H1 (cell line): ENCODE measurements around the gene TSPEAR. TPM values are rescaled to one million over a fixed set of nuclear protein-coding genes. Genes with fewer than 3 reads are reported as not detected.

Experiments
- GTF2F1 ChIP-seq: IDR thresholded peaks from 2 replicates; pipeline ENCODE4 v1.6.1; 2012; ENCODE audit warnings: low read depth, low read length, improper control_type of control experiment, borderline replicate concordance
- PHF8 ChIP-seq: fragments of 200-600 bp; sonication (generic); conservative IDR thresholded peaks from 2 replicates; pipeline ENCODE4 v1.7.1; 2012; ENCODE audit warnings: low read depth, mild to moderate bottlenecking, inconsistent platforms, low read length, moderate library complexity
- RNF2 ChIP-seq: fragments of 200-900, 300-1000 bp; sonication (generic); IDR thresholded peaks from 2 replicates; pipeline ENCODE4 v1.7.1; 2016; ENCODE audit warnings: borderline replicate concordance, low read depth, mild to moderate bottlenecking, antibody characterized with exemption, low read length; ENCODE audit not compliant: poor library complexity, severe bottlenecking; ENCODE audit errors: missing control alignments
- SP1 ChIP-seq: IDR thresholded peaks from 2 replicates; pipeline ENCODE4 v1.6.1; 2011; ENCODE audit warnings: low read depth, low read length
- SUZ12 ChIP-seq: fragments of 200-600 bp; sonication (generic); IDR thresholded peaks from 2 replicates; pipeline ENCODE4 v1.6.1; 2012; ENCODE audit warnings: mild to moderate bottlenecking, inconsistent platforms, low read length, moderate library complexity, mixed read lengths
- TCF12 ChIP-seq: IDR thresholded peaks from 2 replicates; pipeline ENCODE4 v1.6.1; 2011; ENCODE audit warnings: low read depth, mild to moderate bottlenecking, low read length
- polyA plus RNA-seq, 7 experiments: library from polyadenylated mRNA; depleted of rRNA in 3 of 7; stranded (reverse) in 5 of 7; unstranded in 2 of 7; fragments of >200 nt in 5 of 7; fragments of 200-250 nt in 2 of 7; gene quantifications; 1 replicate in 5 of 7; 2 replicates in 1 of 7; 4 replicates in 1 of 7; pipeline versions ENCODE4 v1.2.1 to v1.2.3, GENCODE V29; 2011 to 2013; ENCODE audit warnings: missing spikeins in 2 of 7, mixed read lengths in 2 of 7
- total RNA-seq: library from RNA; stranded (reverse); fragmentation: NEBNext Ultra II Directional; extraction: Animal tissue kit (Norgen Biotek cat#: 25700); gene quantifications from 2 replicates; pipeline ENCODE4 v1.2.1, GENCODE V29; 2021
- TF ChIP-seq, protein P1 (sequence below): fragments of 300-600 bp; sonication (generic); IDR thresholded peaks from 2 replicates; pipeline ENCODE4 v1.7.1; 2012; ENCODE audit warnings: low read length, moderate library complexity, mild to moderate bottlenecking, inconsistent platforms; ENCODE audit not compliant: insufficient replicate concordance
- TF ChIP-seq, protein P2 (sequence below): IDR thresholded peaks from 2 replicates; pipeline ENCODE4 v1.6.1; 2012; ENCODE audit warnings: inconsistent platforms

The TSPEAR gene
- total and polyA plus RNA-seq, 2 of the 8 experiments (the other 6 are each of a cell fraction or from before 2014, with no cell fraction given) = 0.58 to 0.89 TPM

DNA sequence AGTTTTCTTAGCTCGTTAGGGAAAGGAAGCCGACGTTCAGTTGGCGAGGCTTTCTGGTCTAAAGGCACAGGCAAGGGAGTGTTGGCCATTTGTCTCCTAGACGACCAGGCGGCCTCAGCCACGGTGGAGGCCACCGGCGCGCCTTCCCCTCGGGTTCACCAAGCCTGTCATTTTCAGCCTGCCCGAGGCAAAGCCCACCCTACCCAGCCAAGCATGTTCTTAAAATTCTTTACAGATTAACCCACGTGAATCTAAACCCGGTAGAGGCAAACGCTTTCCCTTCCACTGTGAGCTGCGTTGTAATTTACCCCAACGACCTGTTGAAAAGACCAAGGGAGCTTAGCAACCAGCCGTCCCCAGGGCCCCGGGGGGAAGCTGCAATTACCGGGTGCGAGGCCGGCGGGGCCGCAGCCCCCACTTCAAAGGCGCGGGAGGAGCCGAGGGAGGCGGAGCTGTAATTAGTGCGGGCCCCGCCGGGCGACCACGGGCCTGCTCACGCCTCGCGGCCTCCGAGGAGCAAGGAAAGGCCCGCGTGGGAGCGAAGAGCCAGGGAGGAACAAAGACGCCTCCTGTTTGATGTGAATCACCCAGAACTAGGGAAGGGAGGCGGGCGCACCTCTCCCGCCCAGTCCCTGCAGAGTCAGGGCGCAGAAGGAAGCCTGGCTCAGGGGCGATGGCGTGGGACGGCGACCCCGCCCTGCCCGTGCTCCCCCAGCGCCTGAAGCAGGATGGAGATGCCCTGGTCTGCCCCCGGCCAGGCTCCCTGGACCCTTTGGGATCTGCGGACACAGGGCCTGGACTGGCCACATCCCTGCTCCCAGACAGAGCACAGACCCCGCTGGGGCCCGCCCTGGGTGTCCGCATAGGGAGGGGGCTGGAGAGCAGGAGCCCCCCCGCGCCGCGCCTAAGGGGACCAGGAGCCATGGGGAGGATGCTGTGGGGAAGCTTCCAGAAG is 12.1 kb upstream of the TSPEAR start (continued):
- TF ChIP-seq, protein P1, sequence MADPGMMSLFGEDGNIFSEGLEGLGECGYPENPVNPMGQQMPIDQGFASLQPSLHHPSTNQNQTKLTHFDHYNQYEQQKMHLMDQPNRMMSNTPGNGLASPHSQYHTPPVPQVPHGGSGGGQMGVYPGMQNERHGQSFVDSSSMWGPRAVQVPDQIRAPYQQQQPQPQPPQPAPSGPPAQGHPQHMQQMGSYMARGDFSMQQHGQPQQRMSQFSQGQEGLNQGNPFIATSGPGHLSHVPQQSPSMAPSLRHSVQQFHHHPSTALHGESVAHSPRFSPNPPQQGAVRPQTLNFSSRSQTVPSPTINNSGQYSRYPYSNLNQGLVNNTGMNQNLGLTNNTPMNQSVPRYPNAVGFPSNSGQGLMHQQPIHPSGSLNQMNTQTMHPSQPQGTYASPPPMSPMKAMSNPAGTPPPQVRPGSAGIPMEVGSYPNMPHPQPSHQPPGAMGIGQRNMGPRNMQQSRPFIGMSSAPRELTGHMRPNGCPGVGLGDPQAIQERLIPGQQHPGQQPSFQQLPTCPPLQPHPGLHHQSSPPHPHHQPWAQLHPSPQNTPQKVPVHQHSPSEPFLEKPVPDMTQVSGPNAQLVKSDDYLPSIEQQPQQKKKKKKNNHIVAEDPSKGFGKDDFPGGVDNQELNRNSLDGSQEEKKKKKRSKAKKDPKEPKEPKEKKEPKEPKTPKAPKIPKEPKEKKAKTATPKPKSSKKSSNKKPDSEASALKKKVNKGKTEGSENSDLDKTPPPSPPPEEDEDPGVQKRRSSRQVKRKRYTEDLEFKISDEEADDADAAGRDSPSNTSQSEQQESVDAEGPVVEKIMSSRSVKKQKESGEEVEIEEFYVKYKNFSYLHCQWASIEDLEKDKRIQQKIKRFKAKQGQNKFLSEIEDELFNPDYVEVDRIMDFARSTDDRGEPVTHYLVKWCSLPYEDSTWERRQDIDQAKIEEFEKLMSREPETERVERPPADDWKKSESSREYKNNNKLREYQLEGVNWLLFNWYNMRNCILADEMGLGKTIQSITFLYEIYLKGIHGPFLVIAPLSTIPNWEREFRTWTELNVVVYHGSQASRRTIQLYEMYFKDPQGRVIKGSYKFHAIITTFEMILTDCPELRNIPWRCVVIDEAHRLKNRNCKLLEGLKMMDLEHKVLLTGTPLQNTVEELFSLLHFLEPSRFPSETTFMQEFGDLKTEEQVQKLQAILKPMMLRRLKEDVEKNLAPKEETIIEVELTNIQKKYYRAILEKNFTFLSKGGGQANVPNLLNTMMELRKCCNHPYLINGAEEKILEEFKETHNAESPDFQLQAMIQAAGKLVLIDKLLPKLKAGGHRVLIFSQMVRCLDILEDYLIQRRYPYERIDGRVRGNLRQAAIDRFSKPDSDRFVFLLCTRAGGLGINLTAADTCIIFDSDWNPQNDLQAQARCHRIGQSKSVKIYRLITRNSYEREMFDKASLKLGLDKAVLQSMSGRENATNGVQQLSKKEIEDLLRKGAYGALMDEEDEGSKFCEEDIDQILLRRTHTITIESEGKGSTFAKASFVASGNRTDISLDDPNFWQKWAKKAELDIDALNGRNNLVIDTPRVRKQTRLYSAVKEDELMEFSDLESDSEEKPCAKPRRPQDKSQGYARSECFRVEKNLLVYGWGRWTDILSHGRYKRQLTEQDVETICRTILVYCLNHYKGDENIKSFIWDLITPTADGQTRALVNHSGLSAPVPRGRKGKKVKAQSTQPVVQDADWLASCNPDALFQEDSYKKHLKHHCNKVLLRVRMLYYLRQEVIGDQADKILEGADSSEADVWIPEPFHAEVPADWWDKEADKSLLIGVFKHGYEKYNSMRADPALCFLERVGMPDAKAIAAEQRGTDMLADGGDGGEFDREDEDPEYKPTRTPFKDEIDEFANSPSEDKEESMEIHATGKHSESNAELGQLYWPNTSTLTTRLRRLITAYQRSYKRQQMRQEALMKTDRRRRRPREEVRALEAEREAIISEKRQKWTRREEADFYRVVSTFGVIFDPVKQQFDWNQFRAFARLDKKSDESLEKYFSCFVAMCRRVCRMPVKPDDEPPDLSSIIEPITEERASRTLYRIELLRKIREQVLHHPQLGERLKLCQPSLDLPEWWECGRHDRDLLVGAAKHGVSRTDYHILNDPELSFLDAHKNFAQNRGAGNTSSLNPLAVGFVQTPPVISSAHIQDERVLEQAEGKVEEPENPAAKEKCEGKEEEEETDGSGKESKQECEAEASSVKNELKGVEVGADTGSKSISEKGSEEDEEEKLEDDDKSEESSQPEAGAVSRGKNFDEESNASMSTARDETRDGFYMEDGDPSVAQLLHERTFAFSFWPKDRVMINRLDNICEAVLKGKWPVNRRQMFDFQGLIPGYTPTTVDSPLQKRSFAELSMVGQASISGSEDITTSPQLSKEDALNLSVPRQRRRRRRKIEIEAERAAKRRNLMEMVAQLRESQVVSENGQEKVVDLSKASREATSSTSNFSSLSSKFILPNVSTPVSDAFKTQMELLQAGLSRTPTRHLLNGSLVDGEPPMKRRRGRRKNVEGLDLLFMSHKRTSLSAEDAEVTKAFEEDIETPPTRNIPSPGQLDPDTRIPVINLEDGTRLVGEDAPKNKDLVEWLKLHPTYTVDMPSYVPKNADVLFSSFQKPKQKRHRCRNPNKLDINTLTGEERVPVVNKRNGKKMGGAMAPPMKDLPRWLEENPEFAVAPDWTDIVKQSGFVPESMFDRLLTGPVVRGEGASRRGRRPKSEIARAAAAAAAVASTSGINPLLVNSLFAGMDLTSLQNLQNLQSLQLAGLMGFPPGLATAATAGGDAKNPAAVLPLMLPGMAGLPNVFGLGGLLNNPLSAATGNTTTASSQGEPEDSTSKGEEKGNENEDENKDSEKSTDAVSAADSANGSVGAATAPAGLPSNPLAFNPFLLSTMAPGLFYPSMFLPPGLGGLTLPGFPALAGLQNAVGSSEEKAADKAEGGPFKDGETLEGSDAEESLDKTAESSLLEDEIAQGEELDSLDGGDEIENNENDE = no peak
- TF ChIP-seq RNF2 (peak; percentile 23), GTF2F1 (no peak), TCF12 (no peak), SUZ12 (no peak), SP1 (no peak), PHF8 (no peak)
- TF ChIP-seq, protein P2, sequence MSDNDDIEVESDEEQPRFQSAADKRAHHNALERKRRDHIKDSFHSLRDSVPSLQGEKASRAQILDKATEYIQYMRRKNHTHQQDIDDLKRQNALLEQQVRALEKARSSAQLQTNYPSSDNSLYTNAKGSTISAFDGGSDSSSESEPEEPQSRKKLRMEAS = peak; percentile 49
- TF ChIP-seq, all 59 proteins: peak for 4
